ENCODE measurements around the gene PRR14.

- TF ChIP-seq, protein P1, sequence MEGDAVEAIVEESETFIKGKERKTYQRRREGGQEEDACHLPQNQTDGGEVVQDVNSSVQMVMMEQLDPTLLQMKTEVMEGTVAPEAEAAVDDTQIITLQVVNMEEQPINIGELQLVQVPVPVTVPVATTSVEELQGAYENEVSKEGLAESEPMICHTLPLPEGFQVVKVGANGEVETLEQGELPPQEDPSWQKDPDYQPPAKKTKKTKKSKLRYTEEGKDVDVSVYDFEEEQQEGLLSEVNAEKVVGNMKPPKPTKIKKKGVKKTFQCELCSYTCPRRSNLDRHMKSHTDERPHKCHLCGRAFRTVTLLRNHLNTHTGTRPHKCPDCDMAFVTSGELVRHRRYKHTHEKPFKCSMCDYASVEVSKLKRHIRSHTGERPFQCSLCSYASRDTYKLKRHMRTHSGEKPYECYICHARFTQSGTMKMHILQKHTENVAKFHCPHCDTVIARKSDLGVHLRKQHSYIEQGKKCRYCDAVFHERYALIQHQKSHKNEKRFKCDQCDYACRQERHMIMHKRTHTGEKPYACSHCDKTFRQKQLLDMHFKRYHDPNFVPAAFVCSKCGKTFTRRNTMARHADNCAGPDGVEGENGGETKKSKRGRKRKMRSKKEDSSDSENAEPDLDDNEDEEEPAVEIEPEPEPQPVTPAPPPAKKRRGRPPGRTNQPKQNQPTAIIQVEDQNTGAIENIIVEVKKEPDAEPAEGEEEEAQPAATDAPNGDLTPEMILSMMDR (conservative IDR thresholded peaks at IDR 0.05; ENCODE audit: low read length) = no peak
- TF ChIP-seq EZH2phosphoT487 (IDR thresholded peaks at IDR 0.05; ENCODE audit: borderline replicate concordance) = no peak
Measured at GRCh38 chr16:30700491-30700890, 49.7 kb downstream of the PRR14 start.

All from Loucy (cell line).